SK-N-SH (cell line): ENCODE results near the gene GRAMD2A. TPM values are rescaled to one million over a fixed set of nuclear protein-coding genes. Genes with fewer than 3 reads are reported as not detected.

Experiments
- CTCF ChIA-PET: fragments of 300-600, 350-600 bp; formaldehyde crosslinking; extraction: SDS; loops from one replicate; lab custom pipeline; 2021; lab: Yijun Ruan, JAX
- POLR2A ChIA-PET: fragments of 350-600 bp; sonication (Branson Sonifier 250); formaldehyde crosslinking; extraction: SDS; loops from one replicate; lab custom pipeline; 2020; ENCODE audit warnings: antibody characterized with exemption, inconsistent platforms; lab: Yijun Ruan, JAX
- DNase-seq: peaks from one replicate; pipeline ENCODE4 v3.0.0; 2012
- H2AFZ ChIP-seq: fragments of 200-600 bp; sonication (generic); 2 replicates; pipeline ENCODE4 v1.8.1; 2016; ENCODE audit warnings: antibody characterized with exemption, mild to moderate bottlenecking, low read depth
- H3F3A ChIP-seq: fragments of 200-600 bp; sonication (generic); replicated peaks from 2 replicates; pipeline ENCODE3; 2016; ENCODE audit warnings: antibody characterized with exemption, mild to moderate bottlenecking; ENCODE audit not compliant: insufficient read depth
- H3K27ac ChIP-seq, 2 experiments: fragments of 200-500 bp in 1 of 2; fragments of 200-600 bp in 1 of 2; sonication (Bioruptor generic) in 1 of 2; sonication (generic), shearing (Covaris generic) in 1 of 2; 2 replicates each; pipeline versions ENCODE4 v1.5.1 to v1.6.1; 2014 to 2016; ENCODE audit warnings: low read depth in 2 of 2, inconsistent platforms in 1 of 2, low read length in 1 of 2, mild to moderate bottlenecking in 1 of 2, mixed read lengths in 1 of 2
- H3K27me3 ChIP-seq: fragments of 200-600 bp; sonication (generic), shearing (Covaris generic); 2 replicates; pipeline ENCODE4 v1.6.1; 2016; ENCODE audit warnings: mixed run types; ENCODE audit not compliant: insufficient read depth
- H3K36me3 ChIP-seq, 2 experiments: fragments of 200-500 bp in 1 of 2; fragments of 200-600 bp in 1 of 2; sonication (Bioruptor generic) in 1 of 2; sonication (generic) in 1 of 2; replicated peaks in 1 of 2; 2 replicates each; pipeline versions ENCODE3 to v1.5.1; 2014 to 2016; ENCODE audit warnings: low read length in 1 of 2, mild to moderate bottlenecking in 1 of 2; ENCODE audit not compliant: insufficient read depth in 2 of 2, control insufficient read depth in 1 of 2
- H3K4me1 ChIP-seq, 2 experiments: fragments of 200-500 bp in 1 of 2; fragments of 200-600 bp in 1 of 2; sonication (Bioruptor generic) in 1 of 2; sonication (generic), shearing (Covaris generic) in 1 of 2; 2 replicates each; pipeline versions ENCODE4 v1.5.1 to v1.6.1; 2014 to 2016; ENCODE audit warnings: low read depth in 1 of 2, low read length in 1 of 2, mixed run types in 1 of 2; ENCODE audit not compliant: insufficient read depth in 2 of 2, control insufficient read depth in 1 of 2
- H3K4me2 ChIP-seq: fragments of 200-600 bp; sonication (generic), shearing (Covaris generic); 2 replicates; pipeline ENCODE4 v1.6.1; 2017; ENCODE audit warnings: mixed run types
- H3K4me3 ChIP-seq, 2 experiments: fragments of 200-500 bp in 1 of 2; fragments of 200-600 bp in 1 of 2; sonication (Bioruptor generic) in 1 of 2; sonication (generic), shearing (Covaris generic) in 1 of 2; 2 replicates each; pipeline versions ENCODE4 v1.5.1 to v1.8.1; 2014 to 2016; ENCODE audit warnings: low read depth in 2 of 2, inconsistent platforms in 1 of 2, low read length in 1 of 2, mild to moderate bottlenecking in 1 of 2, mixed read lengths in 1 of 2, moderate library complexity in 1 of 2
- H3K79me2 ChIP-seq: fragments of 200-600 bp; sonication (generic); 2 replicates; pipeline ENCODE4 v1.8.1; 2017; ENCODE audit warnings: mild to moderate bottlenecking; ENCODE audit not compliant: insufficient read depth
- H3K9ac ChIP-seq: fragments of 200-600 bp; sonication (generic); 2 replicates; pipeline ENCODE4 v1.6.1; 2017; ENCODE audit warnings: mixed run types
- H3K9me2 ChIP-seq: fragments of 200-600 bp; sonication (generic); 2 replicates; pipeline ENCODE4 v1.6.1; 2017; ENCODE audit warnings: mixed run types
- H3K9me3 ChIP-seq: fragments of 200-600 bp; sonication (generic); 2 replicates; pipeline ENCODE4 v1.6.1; 2017; ENCODE audit warnings: mixed run types, mild to moderate bottlenecking, moderate library complexity
- H4K20me1 ChIP-seq: fragments of 200-600 bp; sonication (generic); 2 replicates; pipeline ENCODE4 v1.6.1; 2017; ENCODE audit warnings: mild to moderate bottlenecking, mixed run types; ENCODE audit not compliant: insufficient read depth
- EP300 ChIP-seq, 2 experiments: IDR thresholded peaks; 2 replicates each; pipeline versions ENCODE4 v1.4.0 to v1.6.1; 2012; ENCODE audit warnings: borderline replicate concordance in 1 of 2, low read depth in 1 of 2, low read length in 1 of 2
- EZH2phosphoT487 ChIP-seq: fragments of 200-600 bp; sonication (generic); IDR thresholded peaks from 2 replicates; pipeline ENCODE4 v1.6.1; 2017; ENCODE audit warnings: low read depth, mixed run types, mild to moderate bottlenecking, antibody characterized with exemption, moderate library complexity, borderline replicate concordance
- FOSL2 ChIP-seq: IDR thresholded peaks from 2 replicates; pipeline ENCODE4 v1.4.0; 2012; ENCODE audit warnings: low read depth, mild to moderate bottlenecking, moderate library complexity, borderline replicate concordance
- FOXJ3 ChIP-seq: sonication (generic); formaldehyde crosslinking; IDR thresholded peaks from 2 replicates; pipeline ENCODE4 v1.5.1; 2020; ENCODE audit warnings: mild to moderate bottlenecking, missing genetic modification reagents
- FOXM1 ChIP-seq: IDR thresholded peaks from 2 replicates; pipeline ENCODE4 v1.4.0; 2012; ENCODE audit warnings: low read depth, mild to moderate bottlenecking
- GABPA ChIP-seq: IDR thresholded peaks from 2 replicates; pipeline ENCODE4 v1.4.0; 2012; ENCODE audit warnings: low read depth, mild to moderate bottlenecking
- JUND ChIP-seq: IDR thresholded peaks from 2 replicates; pipeline ENCODE4 v1.4.0; 2012
- MEF2A ChIP-seq: IDR thresholded peaks from 2 replicates; pipeline ENCODE4 v1.4.0; 2012; ENCODE audit warnings: low read depth, borderline replicate concordance
- MXI1 ChIP-seq: IDR thresholded peaks from 2 replicates; pipeline ENCODE4 v1.6.1; 2012; ENCODE audit warnings: mild to moderate bottlenecking, low read depth, low read length, improper control_type of control experiment
- NRF1 ChIP-seq: IDR thresholded peaks from 2 replicates; pipeline ENCODE4 v1.6.1; 2012; ENCODE audit warnings: low read depth, mild to moderate bottlenecking, low read length
- POLR2AphosphoS5 ChIP-seq: IDR thresholded peaks from 2 replicates; pipeline ENCODE4 v1.6.1; 2012; ENCODE audit warnings: low read depth, low read length
- RAD21 ChIP-seq: IDR thresholded peaks from 2 replicates; pipeline ENCODE4 v1.6.1; 2012; ENCODE audit warnings: mild to moderate bottlenecking, low read length
- RCOR1 ChIP-seq: fragments of 150-350 bp; IDR thresholded peaks from 2 replicates; pipeline ENCODE4 v1.6.1; 2017; ENCODE audit warnings: antibody characterized with exemption, low read length
- SIN3A ChIP-seq: IDR thresholded peaks from 2 replicates; pipeline ENCODE4 v1.6.1; 2012; ENCODE audit warnings: low read depth, mild to moderate bottlenecking, low read length, moderate library complexity, borderline replicate concordance
- TCF12 ChIP-seq: IDR thresholded peaks from 2 replicates; pipeline ENCODE4 v1.4.0; 2012
- USF2 ChIP-seq: fragments of 150-350 bp; IDR thresholded peaks from 2 replicates; pipeline ENCODE4 v1.6.1; 2017; ENCODE audit warnings: antibody characterized with exemption, low read length, low read depth, borderline replicate concordance
- WGBS: methylation state at CpG from one replicate; pipeline ENCODE4 v1.1.6; 2017; ENCODE audit warnings: low lambda C conversion rate; 5-methylcytosine and 5-hydroxymethylcytosine counted together
- polyA plus RNA-seq, 3 experiments: library from polyadenylated mRNA; depleted of rRNA; stranded (reverse); fragments of >200 nt; gene quantifications; 2 replicates each; pipeline ENCODE4 v1.2.3, GENCODE V29; 2012
- TF ChIP-seq, protein P1 (sequence below): IDR thresholded peaks from 2 replicates; pipeline ENCODE4 v1.4.0; 2012; ENCODE audit warnings: low read depth

GRAMD2A gene
- polyA plus RNA-seq, 1 of the 3 experiments (the other 2 are of a cell fraction): 0.10 TPM

DNA sequence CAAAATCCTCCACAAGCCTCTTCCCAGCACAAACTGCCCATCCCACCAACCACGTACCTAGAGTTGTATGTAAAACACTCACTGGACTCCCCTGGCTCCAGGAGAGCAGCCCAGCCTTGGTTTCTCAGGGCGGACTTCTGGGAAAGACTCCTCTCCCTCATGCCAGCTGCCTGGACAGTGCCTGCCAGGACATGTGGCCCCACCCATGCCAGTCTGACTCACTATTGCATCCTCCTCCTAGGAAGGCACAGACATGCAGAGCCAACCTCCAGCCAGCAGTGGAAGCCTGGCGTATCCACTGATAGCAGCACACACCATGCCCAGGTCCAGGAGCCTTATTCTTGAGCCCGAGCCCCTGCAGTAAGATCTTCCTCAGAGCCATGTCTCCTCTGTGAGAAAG, 24.8 kb upstream of the GRAMD2A start (continued):
- TF ChIP-seq MXI1 (no peak; the same call in 1 of the 2 replicates), MEF2A (no peak), NRF1 (no peak), RCOR1 (no peak), JUND (peak; percentile 49; the same call in 1 of the 2 replicates), FOSL2 (peak; percentile 74; the same call in 1 of the 2 replicates), USF2 (no peak), FOXJ3 (no peak)
- TF ChIP-seq, protein P1, sequence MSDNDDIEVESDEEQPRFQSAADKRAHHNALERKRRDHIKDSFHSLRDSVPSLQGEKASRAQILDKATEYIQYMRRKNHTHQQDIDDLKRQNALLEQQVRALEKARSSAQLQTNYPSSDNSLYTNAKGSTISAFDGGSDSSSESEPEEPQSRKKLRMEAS: peak; percentile 83

DNA sequence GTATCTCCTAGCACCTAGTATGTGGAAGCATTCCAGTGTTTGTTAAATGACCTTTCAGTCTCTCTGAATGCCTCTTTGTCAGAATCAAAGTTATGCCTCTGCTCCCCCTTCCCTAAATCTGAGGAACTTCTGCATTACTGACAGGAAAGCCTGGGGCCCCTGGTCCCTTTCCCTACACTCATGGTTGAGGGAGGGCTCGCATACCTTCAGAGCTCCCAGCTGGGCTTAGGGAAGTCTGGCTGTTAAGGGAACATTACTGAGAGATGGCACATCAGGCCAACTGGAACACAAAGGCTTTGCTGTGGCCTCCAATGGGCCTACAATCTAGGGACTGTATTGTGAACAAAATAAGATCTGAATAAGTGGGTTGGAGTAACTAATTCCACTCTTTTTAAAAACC, 23.1 kb upstream of the GRAMD2A start:
- ChIA-PET CTCF (interaction anchor here (0.8 to 2.3 kb wide), 3 partner anchors 9 to 21 kb away, joined by 3 to 8 read pairs (median 3); no protein-coding TSS in a partner anchor), POLR2A (interaction anchor here (4.2 kb wide), 1 partner anchor 10 kb away, joined by 28 read pairs; the partner anchor contains the start of gene PKM)
- peaks cover 77 to 81% of the 10 kb centered on the region in 2 experiments for H3K36me3 ChIP-seq
- H3K4me2 ChIP-seq: peak overlapping the region; percentile 31; the same call in 1 of the 2 replicates
- no peaks in the 10 kb centered on the region for H3K27me3 ChIP-seq
- no peak overlapping the region; a peak in 1 of 4 replicates for H3K27ac ChIP-seq
- H3K9ac ChIP-seq: no peak overlapping the region
- DNase-seq: no peak
- peaks cover 27 to 57% of the 10 kb centered on the region in 2 experiments for H3K4me1 ChIP-seq
- peaks cover 100% of the 10 kb centered on the region for H4K20me1 ChIP-seq
- no peaks in the 10 kb centered on the region for H3K9me2 ChIP-seq
- no peak overlapping the region for H3K4me3 ChIP-seq
- H2AFZ ChIP-seq: no peak overlapping the region
- peaks cover 100% of the 10 kb centered on the region for H3K79me2 ChIP-seq
- peaks cover 66% of the 10 kb centered on the region for H3F3A ChIP-seq
- WGBS: 100% methylated on average over 1 of the region's 1 CpG
- H3K9me3 ChIP-seq: no peaks in the 10 kb centered on the region
- no peak for TF ChIP-seq POLR2AphosphoS5
- TF ChIP-seq SIN3A: no peak
- no peak for TF ChIP-seq GABPA
- TF ChIP-seq TCF12: no peak
- no peak for TF ChIP-seq EP300 (IDR thresholded peaks at IDR 0.05; ENCODE audit: borderline replicate concordance in 1 of 2, low read depth in 1 of 2, low read length in 1 of 2)

- DNase-seq: no peak
Observed at GRCh38 chr15:72217216-72217615, 19.6 kb upstream of the GRAMD2A start.

More at GRCh38 chr15:72217216-72217615, 19.6 kb upstream of the GRAMD2A start:
- Histone ChIP-seq H3K9me3 (no peaks in the 10 kb centered on the region), H4K20me1 (peaks cover 98% of the 10 kb centered on the region), H3K4me2 (no peak overlapping the region), H3K27me3 (no peaks in the 10 kb centered on the region), H3K4me3 (no peak overlapping the region), H3K4me1 (peaks cover 5 to 31% of the 10 kb centered on the region in 2 experiments), H3K27ac (peak overlapping the region in 1 of 2 experiments; percentile 44; a peak in 2 of 4 replicates), H2AFZ (no peak overlapping the region), H3K9ac (no peak overlapping the region), H3K9me2 (no peaks in the 10 kb centered on the region), H3K79me2 (peaks cover 100% of the 10 kb centered on the region), H3F3A (peaks cover 68% of the 10 kb centered on the region), H3K36me3 (peaks cover 91 to 92% of the 10 kb centered on the region in 2 experiments)
- TF ChIP-seq RAD21 (no peak), FOXM1 (no peak), MXI1 (no peak), EZH2phosphoT487 (no peak)
- ChIA-PET POLR2A (interaction anchor here (2.3 kb wide), 1 partner anchor 10 kb away, joined by 8 read pairs; no protein-coding TSS in a partner anchor), CTCF (interaction anchor here (0.8 to 3.2 kb wide), 2 partner anchors 10 to 14 kb away, joined by 3 to 23 read pairs; no protein-coding TSS in a partner anchor)
- 46% methylated on average over 4 of the region's 4 CpGs for WGBS
